ENCODE measurements around the gene C1QA. TPM values are rescaled to one million over a fixed set of nuclear protein-coding genes. Genes with fewer than 3 reads are reported as not detected.

C1QA gene
- total RNA-seq, 1 experiment from 2014 or later, result not detected

GRCh38 chr1:22627331-22627730 is 9.1 kb upstream of the C1QA start:
- ChIA-PET POLR2A (ENCODE audit: unreplicated experiment) (interaction anchor here (0.6 kb wide), 1 partner anchor 299 kb away, joined by 4 read pairs; no protein-coding TSS in a partner anchor), CTCF (no interaction called here)
- H3K9me2 ChIP-seq (replicated peaks; ENCODE audit: low read length), result no peaks in the 10 kb centered on the region
- no peak overlapping the region for H3K27ac ChIP-seq (ENCODE audit: low read length)
- intact Hi-C loops (cut with micrococcal nuclease), result no loop called here
- H3K27me3 ChIP-seq (ENCODE audit: low read length), result peaks cover 9% of the 10 kb centered on the region
- no TSS peak for BruUV-seq (replicated peaks)
- no peaks in the 10 kb centered on the region for H4K20me1 ChIP-seq (ENCODE audit: low read length)
- no peak overlapping the region for H3K4me2 ChIP-seq (ENCODE audit: low read length)
- TF ChIP-seq CTCF (conservative IDR thresholded peaks at IDR 0.05; ENCODE audit: low read depth, low read length) (no peak), EZH2 (IDR thresholded peaks at IDR 0.05; ENCODE audit: low read length, unreplicated experiment) (no peak), EZH2phosphoT487 (IDR thresholded peaks at IDR 0.05; ENCODE audit: borderline replicate concordance, low read length) (no peak)
- no peak overlapping the region for H3K4me3 ChIP-seq (ENCODE audit: low read length)
- H3K9ac ChIP-seq (ENCODE audit: low read length), result no peak overlapping the region
- H3K79me2 ChIP-seq (ENCODE audit: low read length), result no peaks in the 10 kb centered on the region
- DNase-seq (no peak), ATAC-seq (no peak)
- H2AFZ ChIP-seq (ENCODE audit: low read length), result no peak overlapping the region
- no peaks in the 10 kb centered on the region for H3F3A ChIP-seq (ENCODE audit: low read length, unreplicated experiment)
- no peaks in the 10 kb centered on the region for H3K36me3 ChIP-seq (ENCODE audit: low read depth, low read length)
- no peaks in the 10 kb centered on the region for H3K9me3 ChIP-seq (ENCODE audit: low read length)
- no peaks in the 10 kb centered on the region for H3K4me1 ChIP-seq (ENCODE audit: insufficient read depth, low read length)

GRCh38 chr1:22628698-22629444 is 7.6 kb upstream of the C1QA start:
- no peak overlapping the region for H3K9ac ChIP-seq (ENCODE audit: low read length)
- H3K9me2 ChIP-seq (replicated peaks; ENCODE audit: low read length), result no peaks in the 10 kb centered on the region
- no peak overlapping the region for H2AFZ ChIP-seq (ENCODE audit: low read length)
- no peaks in the 10 kb centered on the region for H3K79me2 ChIP-seq (ENCODE audit: low read length)
- no peak overlapping the region for H3K27ac ChIP-seq (ENCODE audit: low read length)
- no peaks in the 10 kb centered on the region for H3K36me3 ChIP-seq (ENCODE audit: low read depth, low read length)
- POLR2A ChIA-PET (ENCODE audit: unreplicated experiment), result no interaction called here
- H3K9me3 ChIP-seq (ENCODE audit: low read length), result no peaks in the 10 kb centered on the region
- peaks cover 9% of the 10 kb centered on the region for H3K27me3 ChIP-seq (ENCODE audit: low read length)
- CTCF ChIA-PET, result no interaction called here
- intact Hi-C loops (cut with micrococcal nuclease), result no loop called here
- DNase-seq (peak; percentile 20), ATAC-seq (no peak)
- H3K4me1 ChIP-seq (ENCODE audit: insufficient read depth, low read length), result no peaks in the 10 kb centered on the region
- no peak overlapping the region for H3K4me2 ChIP-seq (ENCODE audit: low read length)
- no peaks in the 10 kb centered on the region for H3F3A ChIP-seq (ENCODE audit: low read length, unreplicated experiment)
- H3K4me3 ChIP-seq (ENCODE audit: low read length), result no peak overlapping the region
- H4K20me1 ChIP-seq (ENCODE audit: low read length), result no peaks in the 10 kb centered on the region
- no TSS peak for BruUV-seq (replicated peaks)
- TF ChIP-seq EZH2phosphoT487 (IDR thresholded peaks at IDR 0.05; ENCODE audit: borderline replicate concordance, low read length), result no peak

GRCh38 chr1:22629886-22630285 is 6.5 kb upstream of the C1QA start:
- BruUV-seq (replicated peaks), result no TSS peak
- H4K20me1 ChIP-seq (ENCODE audit: low read length), result no peaks in the 10 kb centered on the region
- no peak for DNase-seq
- no peak overlapping the region for H3K27ac ChIP-seq (ENCODE audit: low read length)
- H3K4me3 ChIP-seq (ENCODE audit: low read length), result no peak overlapping the region
- H3K9me2 ChIP-seq (replicated peaks; ENCODE audit: low read length), result no peaks in the 10 kb centered on the region
- no peak for ATAC-seq
- peaks cover 9% of the 10 kb centered on the region for H3K27me3 ChIP-seq (ENCODE audit: low read length)
- H3K79me2 ChIP-seq (ENCODE audit: low read length), result no peaks in the 10 kb centered on the region
- H3K36me3 ChIP-seq (ENCODE audit: low read depth, low read length), result no peaks in the 10 kb centered on the region
- ChIA-PET CTCF (no interaction called here), POLR2A (ENCODE audit: unreplicated experiment) (no interaction called here)
- H3F3A ChIP-seq (ENCODE audit: low read length, unreplicated experiment), result no peaks in the 10 kb centered on the region
- TF ChIP-seq CTCF (conservative IDR thresholded peaks at IDR 0.05; ENCODE audit: low read depth, low read length), result no peak
- TF ChIP-seq EZH2phosphoT487 (IDR thresholded peaks at IDR 0.05; ENCODE audit: borderline replicate concordance, low read length), result no peak
- no peak for TF ChIP-seq EZH2 (IDR thresholded peaks at IDR 0.05; ENCODE audit: low read length, unreplicated experiment)
- H3K4me2 ChIP-seq (ENCODE audit: low read length), result no peak overlapping the region
- intact Hi-C loops (cut with micrococcal nuclease), result no loop called here
- no peaks in the 10 kb centered on the region for H3K4me1 ChIP-seq (ENCODE audit: insufficient read depth, low read length)
- no peaks in the 10 kb centered on the region for H3K9me3 ChIP-seq (ENCODE audit: low read length)
- H3K9ac ChIP-seq (ENCODE audit: low read length), result no peak overlapping the region
- no peak overlapping the region for H2AFZ ChIP-seq (ENCODE audit: low read length)

Measured in PC-3 (cell line).